GM12878 (cell line): Measurements from ENCODE around the gene PRKAB1. TPM values are rescaled to one million over a fixed set of nuclear protein-coding genes. Genes with fewer than 3 reads are reported as not detected.

Experiments used
- ATAC-seq: fragments of 200-7000 bp; cut with Tn5 transposase; 3 replicates; pipeline ENCODE4 v1.9.1; 2020; ENCODE audit warnings: mild to moderate bottlenecking, moderate library complexity
- BruUV-seq: library from RNA; stranded (reverse); fragments of 400-500 nt; replicated peaks from 2 replicates; lab custom pipeline; 2021; lab: Mats Ljungman, UMichigan
- CTCF ChIA-PET: fragments of 300-600 bp; sonication (Branson Sonifier 250); formaldehyde crosslinking; extraction: SDS; loops from one replicate; lab custom pipeline; 2021; ENCODE audit warnings: inconsistent platforms; lab: Yijun Ruan, JAX
- POLR2A ChIA-PET: fragments of 350-600 bp; formaldehyde crosslinking; extraction: SDS; loops from one replicate; lab custom pipeline; 2021; ENCODE audit warnings: inconsistent platforms; lab: Charles Lee
- RAD21 ChIA-PET: fragments of 300-600 bp; sonication (Branson Sonifier 250); formaldehyde crosslinking; loops from one replicate; lab custom pipeline; 2023; ENCODE audit warnings: antibody characterized with exemption; ENCODE audit not compliant: unreplicated experiment; lab: Charles Lee
- SMC1A ChIA-PET: fragments of 300-600 bp; sonication (Branson Sonifier 250); formaldehyde crosslinking; loops from one replicate; lab custom pipeline; 2023; ENCODE audit not compliant: unreplicated experiment, uncharacterized antibody; lab: Charles Lee
- DNase-seq: peaks from one replicate; pipeline ENCODE4 v3.0.0-alpha.2; 2011; ENCODE audit warnings: low read depth, low spot score
- FAIRE-seq: peaks from 3 replicates; lab custom pipeline; 2011; peaks lifted over from hg19 to GRCh38; lab: Jason Lieb, UNC
- H2AFZ ChIP-seq: 2 replicates; pipeline ENCODE4 v1.6.0; 2011; ENCODE audit warnings: low read depth, low read length, control low read depth; ENCODE audit not compliant: control insufficient read depth
- H3K27ac ChIP-seq: 2 replicates; pipeline ENCODE4 v1.5.1; 2011; ENCODE audit warnings: control low read depth; ENCODE audit not compliant: control insufficient read depth, insufficient read depth
- H3K27me3 ChIP-seq, 2 experiments: replicated peaks in 1 of 2; 2 replicates each; pipeline versions ENCODE4 v1.6.0 to v1.6.1; 2011; ENCODE audit warnings: low read length in 1 of 2; ENCODE audit not compliant: control insufficient read depth in 2 of 2, insufficient read depth in 2 of 2
- H3K36me3 ChIP-seq, 2 experiments: 2 replicates each; pipeline ENCODE4 v1.5.1; 2011; ENCODE audit warnings: low read length in 1 of 2; ENCODE audit not compliant: control insufficient read depth in 2 of 2, insufficient read depth in 2 of 2
- H3K4me1 ChIP-seq: 2 replicates; pipeline ENCODE4 v1.6.1; 2011; ENCODE audit warnings: mild to moderate bottlenecking, low read length, moderate library complexity, mixed read lengths; ENCODE audit not compliant: control insufficient read depth, insufficient read depth
- H3K4me2 ChIP-seq: 2 replicates; pipeline ENCODE4 v1.6.0; 2011; ENCODE audit warnings: control low read depth; ENCODE audit not compliant: control insufficient read depth, insufficient read depth
- H3K4me3 ChIP-seq: fragments of 200-600 bp; sonication (generic); 2 replicates; pipeline ENCODE4 v1.5.1; 2016
- H3K79me2 ChIP-seq: 2 replicates; pipeline ENCODE4 v1.6.0; 2011; ENCODE audit warnings: low read length; ENCODE audit not compliant: control insufficient read depth, insufficient read depth
- H3K9ac ChIP-seq: 2 replicates; pipeline ENCODE4 v1.8.0; 2011; ENCODE audit warnings: low read length, control low read depth, mixed read lengths; ENCODE audit not compliant: control insufficient read depth, insufficient read depth
- H3K9me3 ChIP-seq: replicated peaks from 3 replicates; pipeline ENCODE4 v1.5.1; 2011; ENCODE audit warnings: mild to moderate bottlenecking, low read length; ENCODE audit not compliant: control insufficient read depth, insufficient read depth
- H4K20me1 ChIP-seq: 2 replicates; pipeline ENCODE4 v1.6.0; 2011; ENCODE audit not compliant: control insufficient read depth, insufficient read depth
- CTCF ChIP-seq, 3 experiments: IDR thresholded peaks in 2 of 3; conservative IDR thresholded peaks in 1 of 3; 2 replicates each; pipeline ENCODE4 v1.5.1; 2011; ENCODE audit warnings: low read depth in 3 of 3, low read length in 3 of 3, mild to moderate bottlenecking in 3 of 3, control low read depth in 2 of 3, moderate library complexity in 2 of 3, inconsistent platforms in 1 of 3, mixed read lengths in 1 of 3; ENCODE audit not compliant: control insufficient read depth in 2 of 3, insufficient read depth in 1 of 3; ENCODE audit errors: extremely low read depth in 1 of 3
- JUNB ChIP-seq: IDR thresholded peaks from 2 replicates; pipeline ENCODE4 v1.6.1; 2016; ENCODE audit warnings: antibody characterized with exemption, mild to moderate bottlenecking
- RAD21 ChIP-seq: IDR thresholded peaks from 2 replicates; pipeline ENCODE4 v1.6.1; 2011; ENCODE audit warnings: mild to moderate bottlenecking, low read depth, low read length, moderate library complexity; ENCODE audit not compliant: insufficient read depth
- SKIL ChIP-seq: fragments of 450-650 bp; IDR thresholded peaks from 2 replicates; pipeline ENCODE4 v1.6.1; 2017; ENCODE audit warnings: mild to moderate bottlenecking, low read depth, inconsistent platforms; ENCODE audit not compliant: poor library complexity, severe bottlenecking
- SMC3 ChIP-seq: IDR thresholded peaks from 2 replicates; pipeline ENCODE4 v1.6.1; 2011; ENCODE audit warnings: low read length, improper control_type of control experiment, borderline replicate concordance
- SREBF1 ChIP-seq: IDR thresholded peaks from 2 replicates; pipeline ENCODE4 v1.6.1; 2012; ENCODE audit warnings: mild to moderate bottlenecking, low read length
- SREBF2 ChIP-seq: IDR thresholded peaks from 2 replicates; pipeline ENCODE4 v1.6.1; 2012; ENCODE audit warnings: mild to moderate bottlenecking, low read length
- SRF ChIP-seq, 2 experiments: IDR thresholded peaks; 2 replicates each; pipeline ENCODE4 v1.6.1; 2011; ENCODE audit warnings: low read depth in 2 of 2, low read length in 2 of 2, mild to moderate bottlenecking in 1 of 2, moderate library complexity in 1 of 2
- SUZ12 ChIP-seq: fragments of 200-600 bp; sonication (generic); IDR thresholded peaks from one replicate; pipeline ENCODE4 v1.6.1; 2018; ENCODE audit warnings: antibody characterized with exemption, mild to moderate bottlenecking; ENCODE audit not compliant: unreplicated experiment
- TCF3 ChIP-seq: IDR thresholded peaks from 2 replicates; pipeline ENCODE4 v1.6.1; 2012; ENCODE audit warnings: low read depth, mild to moderate bottlenecking, low read length, borderline replicate concordance; ENCODE audit not compliant: insufficient read depth
- WGBS: methylation state at CpG from one replicate; pipeline ENCODE4 v1.1.6; 2016; ENCODE audit warnings: low lambda C conversion rate; ENCODE audit not compliant: insufficient replicate concordance, insufficient coverage; ENCODE audit errors: missing lambda C conversion rate; 5-methylcytosine and 5-hydroxymethylcytosine counted together
- in situ Hi-C: fragments of 300-500 bp; cut with MboI; formaldehyde crosslinking; loops from 9 replicates; pipeline ENCODE4 v1.14.3; 2018; ENCODE audit warnings: mixed read lengths
- intact Hi-C: fragments of 100-400 bp; cut with micrococcal nuclease; formaldehyde crosslinking; loops from one replicate; pipeline ENCODE4 v1.14.2; 2022; ENCODE audit not compliant: unreplicated experiment
- polyA plus RNA-seq, 11 experiments: library from polyadenylated mRNA; depleted of rRNA in 4 of 11; unstranded in 6 of 11; stranded (reverse) in 5 of 11; fragments of >200 nt; fragmentation: Nextera tagmentation in 4 of 11; fragmentation: Illumina TruSeq in 1 of 11; extraction: Ambion mirVana in 4 of 11; extraction: Trizol in 1 of 11; gene quantifications; 1 replicate in 1 of 11; 2 replicates in 10 of 11; pipeline versions ENCODE4 v1.2.1 to v1.2.3, GENCODE V29; 2011 to 2016; ENCODE audit warnings: inconsistent platforms in 2 of 11, missing spikeins in 2 of 11, low read depth in 1 of 11
- total RNA-seq, 4 experiments: library from RNA; depleted of rRNA in 3 of 4; stranded (reverse); fragments of >200 nt in 3 of 4; fragmentation: Illumina TruSeq in 1 of 4; extraction: Trizol in 1 of 4; gene quantifications; 2 replicates each; pipeline versions ENCODE4 v1.2.1 to v1.2.3, GENCODE V29; 2013 to 2021

PRKAB1 gene
- total and polyA plus RNA-seq, 10 of the 15 experiments (the other 5 are each of a cell fraction or from before 2014, with no cell fraction given) = 24.6 to 85.0 (median 50.6) TPM

- TF ChIP-seq SRF (IDR thresholded peaks at IDR 0.05; ENCODE audit: low read depth in 2 of 2, low read length in 2 of 2) (no peak), RAD21 (peak; percentile 67), CTCF (IDR thresholded peaks at IDR 0.05 in 2 of 3, conservative IDR thresholded peaks at IDR 0.05 in 1 of 3; ENCODE audit: control insufficient read depth in 2 of 3, extremely low read depth in 1 of 3, insufficient read depth in 1 of 3, low read depth in 3 of 3, low read length in 3 of 3) (peak; percentile 61 to 69 (median 62)), SKIL (no peak), SUZ12 (no peak), TCF3 (no peak), SREBF1 (no peak), SREBF2 (no peak), SMC3 (peak; percentile 33; the same call in 1 of the 2 replicates), JUNB (no peak)
- Histone ChIP-seq H3K4me2 (no peak overlapping the region), H3K9ac (no peak overlapping the region), H3K79me2 (no peaks in the 10 kb centered on the region), H3K9me3 (no peaks in the 10 kb centered on the region; the same call in 2 of the 3 replicates), H3K27me3 (no peaks in the 10 kb centered on the region), H3K27ac (no peak overlapping the region), H2AFZ (no peak overlapping the region), H3K4me3 (no peak overlapping the region), H3K36me3 (no peaks in the 10 kb centered on the region), H3K4me1 (no peaks in the 10 kb centered on the region), H4K20me1 (no peaks in the 10 kb centered on the region)
- ATAC-seq (no peak), FAIRE-seq (peak; percentile 57), DNase-seq (no peak)
- ChIA-PET CTCF (interaction anchor here (0.8 to 3.5 kb wide), 15 partner anchors 10 to 613 kb away, joined by 3 to 23 read pairs (median 4); partner anchors contain the start of gene PRKAB1), RAD21 (interaction anchor here (2.0 kb wide), 1 partner anchor 18 kb away, joined by 6 read pairs; the partner anchor contains the start of gene PRKAB1), POLR2A (no interaction called here), SMC1A (interaction anchor here (1.3 to 2.0 kb wide), 4 partner anchors 9 to 104 kb away, joined by 4 to 6 read pairs (median 5); no protein-coding TSS in a partner anchor)
- intact Hi-C loops (loop anchor here (5.0 kb wide), 1 partner anchor 207 kb away; no protein-coding TSS in a partner anchor), in situ Hi-C loops (loop anchor here (5.0 kb wide), 1 partner anchor 202 kb away; no protein-coding TSS in a partner anchor)
- BruUV-seq = no TSS peak
- 57% methylated on average over 4 of the region's 4 CpGs for WGBS
Observed at GRCh38 chr12:119649202-119649808, 18.6 kb upstream of the PRKAB1 start.
